ENCODE measurements around the gene SECISBP2.

SECISBP2 gene

GRCh38 chr9:89383721-89384300, 65.5 kb downstream of the SECISBP2 start:
- no peaks in the 10 kb centered on the region for H3K27me3 ChIP-seq (ENCODE audit: insufficient read depth, poor library complexity, severe bottlenecking)
- TF ChIP-seq, protein P1, sequence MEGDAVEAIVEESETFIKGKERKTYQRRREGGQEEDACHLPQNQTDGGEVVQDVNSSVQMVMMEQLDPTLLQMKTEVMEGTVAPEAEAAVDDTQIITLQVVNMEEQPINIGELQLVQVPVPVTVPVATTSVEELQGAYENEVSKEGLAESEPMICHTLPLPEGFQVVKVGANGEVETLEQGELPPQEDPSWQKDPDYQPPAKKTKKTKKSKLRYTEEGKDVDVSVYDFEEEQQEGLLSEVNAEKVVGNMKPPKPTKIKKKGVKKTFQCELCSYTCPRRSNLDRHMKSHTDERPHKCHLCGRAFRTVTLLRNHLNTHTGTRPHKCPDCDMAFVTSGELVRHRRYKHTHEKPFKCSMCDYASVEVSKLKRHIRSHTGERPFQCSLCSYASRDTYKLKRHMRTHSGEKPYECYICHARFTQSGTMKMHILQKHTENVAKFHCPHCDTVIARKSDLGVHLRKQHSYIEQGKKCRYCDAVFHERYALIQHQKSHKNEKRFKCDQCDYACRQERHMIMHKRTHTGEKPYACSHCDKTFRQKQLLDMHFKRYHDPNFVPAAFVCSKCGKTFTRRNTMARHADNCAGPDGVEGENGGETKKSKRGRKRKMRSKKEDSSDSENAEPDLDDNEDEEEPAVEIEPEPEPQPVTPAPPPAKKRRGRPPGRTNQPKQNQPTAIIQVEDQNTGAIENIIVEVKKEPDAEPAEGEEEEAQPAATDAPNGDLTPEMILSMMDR (IDR thresholded peaks at IDR 0.05; ENCODE audit: poor library complexity, severe bottlenecking): no peak
- peaks cover 9% of the 10 kb centered on the region for H3K4me1 ChIP-seq (ENCODE audit: insufficient read depth, poor library complexity, severe bottlenecking)
- peaks cover 6% of the 10 kb centered on the region; the same call in 1 of the 2 replicates for H3K36me3 ChIP-seq (ENCODE audit: low read depth)
- DNase-seq (ENCODE audit: low spot score): no peak
- H3K27ac ChIP-seq (ENCODE audit: poor library complexity, severe bottlenecking): no peak overlapping the region
- no peak overlapping the region for H3K4me3 ChIP-seq (ENCODE audit: severe bottlenecking)
- ATAC-seq (ENCODE audit: low read depth): no peak
- no peaks in the 10 kb centered on the region for H3K9me3 ChIP-seq (ENCODE audit: severe bottlenecking)

DNA sequence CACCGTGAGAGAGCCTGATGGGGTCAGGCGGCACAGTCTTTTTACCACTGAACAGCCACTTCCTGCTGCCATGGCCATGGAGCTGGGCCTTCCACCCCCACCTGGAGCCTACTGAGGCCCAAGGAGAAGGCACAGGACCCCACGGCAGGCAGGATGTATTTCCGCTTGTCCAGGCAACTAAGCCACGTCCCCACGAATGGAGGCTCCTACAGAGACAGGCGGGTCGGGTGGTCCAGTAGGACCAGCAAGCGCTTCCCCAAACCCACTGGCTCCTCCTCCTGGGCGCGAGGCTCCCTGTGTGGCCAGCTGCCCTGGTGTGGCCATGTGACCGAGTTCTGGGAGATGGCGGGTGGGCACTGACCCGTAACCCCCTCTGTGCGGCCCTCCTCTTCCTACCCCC, 66.5 kb downstream of the SECISBP2 start:
- Histone ChIP-seq H3K27me3 (ENCODE audit: insufficient read depth, poor library complexity, severe bottlenecking) (no peaks in the 10 kb centered on the region), H3K9me3 (ENCODE audit: severe bottlenecking) (no peaks in the 10 kb centered on the region), H3K4me1 (ENCODE audit: insufficient read depth, poor library complexity, severe bottlenecking) (peaks cover 9% of the 10 kb centered on the region), H3K4me3 (ENCODE audit: severe bottlenecking) (no peak overlapping the region), H3K36me3 (ENCODE audit: low read depth) (peaks cover 6% of the 10 kb centered on the region; the same call in 1 of the 2 replicates), H3K27ac (ENCODE audit: poor library complexity, severe bottlenecking) (no peak overlapping the region)
- ATAC-seq (ENCODE audit: low read depth) (no peak), DNase-seq (ENCODE audit: low spot score) (no peak)
- TF ChIP-seq, protein P1 (IDR thresholded peaks at IDR 0.05; ENCODE audit: poor library complexity, severe bottlenecking): no peak

- no peaks in the 10 kb centered on the region for H3K27me3 ChIP-seq (ENCODE audit: insufficient read depth, poor library complexity, severe bottlenecking)
- peaks cover 6% of the 10 kb centered on the region; the same call in 1 of the 2 replicates for H3K36me3 ChIP-seq (ENCODE audit: low read depth)
- no peak for DNase-seq (ENCODE audit: low spot score)
- H3K4me1 ChIP-seq (ENCODE audit: insufficient read depth, poor library complexity, severe bottlenecking): peaks cover 9% of the 10 kb centered on the region
- H3K9me3 ChIP-seq (ENCODE audit: severe bottlenecking): no peaks in the 10 kb centered on the region
- no peak overlapping the region for H3K4me3 ChIP-seq (ENCODE audit: severe bottlenecking)
- H3K27ac ChIP-seq (ENCODE audit: poor library complexity, severe bottlenecking): no peak overlapping the region
- no peak for ATAC-seq (ENCODE audit: low read depth)
- TF ChIP-seq, protein P1 (IDR thresholded peaks at IDR 0.05; ENCODE audit: poor library complexity, severe bottlenecking): no peak
These were observed 67.9 kb downstream of the SECISBP2 start for GRCh38 chr9:89386206-89386605.

DNA sequence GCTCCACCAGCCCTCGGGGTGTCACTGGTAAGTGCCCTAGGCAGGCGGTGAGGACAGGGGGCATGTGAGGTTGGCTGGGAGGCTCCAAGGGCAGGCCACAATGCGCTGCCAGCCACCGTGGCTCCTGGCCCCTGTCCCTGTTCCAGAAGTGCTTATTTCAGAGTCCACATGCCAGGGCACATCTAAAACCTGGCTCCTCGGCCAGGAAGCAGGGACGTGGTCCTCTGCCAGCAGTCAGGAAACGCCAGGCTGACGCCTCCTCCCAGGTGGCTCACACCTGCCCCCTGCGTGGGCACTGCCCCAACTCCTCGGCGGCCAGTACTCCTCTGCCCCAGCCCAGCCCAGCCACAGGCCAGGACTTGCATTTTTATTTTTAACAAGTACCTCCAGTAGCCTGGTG, 68.5 kb downstream of the SECISBP2 start:
- DNase-seq (ENCODE audit: low spot score): no peak
- TF ChIP-seq, protein P1 (IDR thresholded peaks at IDR 0.05; ENCODE audit: poor library complexity, severe bottlenecking): no peak
- Histone ChIP-seq H3K4me1 (ENCODE audit: insufficient read depth, poor library complexity, severe bottlenecking) (peaks cover 9% of the 10 kb centered on the region), H3K36me3 (ENCODE audit: low read depth) (peaks cover 6% of the 10 kb centered on the region; the same call in 1 of the 2 replicates), H3K27me3 (ENCODE audit: insufficient read depth, poor library complexity, severe bottlenecking) (no peaks in the 10 kb centered on the region), H3K27ac (ENCODE audit: poor library complexity, severe bottlenecking) (no peak overlapping the region), H3K4me3 (ENCODE audit: severe bottlenecking) (no peak overlapping the region), H3K9me3 (ENCODE audit: severe bottlenecking) (no peaks in the 10 kb centered on the region)
- ATAC-seq (ENCODE audit: low read depth): no peak

GRCh38 chr9:89387197-89387849, 69.0 kb downstream of the SECISBP2 start:
- peaks cover 9% of the 10 kb centered on the region for H3K4me1 ChIP-seq (ENCODE audit: insufficient read depth, poor library complexity, severe bottlenecking)
- H3K9me3 ChIP-seq (ENCODE audit: severe bottlenecking): no peaks in the 10 kb centered on the region
- TF ChIP-seq, protein P1 (IDR thresholded peaks at IDR 0.05; ENCODE audit: poor library complexity, severe bottlenecking): no peak
- H3K36me3 ChIP-seq (ENCODE audit: low read depth): peaks cover 6% of the 10 kb centered on the region; the same call in 1 of the 2 replicates
- no peak overlapping the region for H3K4me3 ChIP-seq (ENCODE audit: severe bottlenecking)
- H3K27me3 ChIP-seq (ENCODE audit: insufficient read depth, poor library complexity, severe bottlenecking): no peaks in the 10 kb centered on the region
- ATAC-seq (ENCODE audit: low read depth) (no peak), DNase-seq (ENCODE audit: low spot score) (no peak)
- no peak overlapping the region for H3K27ac ChIP-seq (ENCODE audit: poor library complexity, severe bottlenecking)

All from RWPE2 (cell line).